HL-60/S4 treated with phorbol 12-myristate 13-acetate at 8.2 ng/mL for 4 days and 3 days (cell line): ENCODE measurements around the gene TMEM242.

Experiments
- in situ Hi-C: fragments of 300-500 bp; cut with MboI; formaldehyde crosslinking; loops from 2 replicates; pipeline ENCODE4 v1.15.0; 2022; ENCODE audit warnings: low sequenced_read_pairs

The TMEM242 gene

GRCh38 chr6:157272372-157272771 lies 50.9 kb downstream of the TMEM242 start:
- in situ Hi-C loops = no loop called here

GRCh38 chr6:157271911-157272310 lies 51.4 kb downstream of the TMEM242 start:
- in situ Hi-C loops = no loop called here

- in situ Hi-C loops = no loop called here
These were observed 51.9 kb downstream of the TMEM242 start for GRCh38 chr6:157271441-157271840.

GRCh38 chr6:157270916-157271315 lies 52.4 kb downstream of the TMEM242 start:
- in situ Hi-C loops = no loop called here

- in situ Hi-C loops = no loop called here
These were observed 53.0 kb downstream of the TMEM242 start for GRCh38 chr6:157270308-157270707.

- in situ Hi-C loops = no loop called here
These were observed 54.0 kb downstream of the TMEM242 start for GRCh38 chr6:157269261-157269794.

- in situ Hi-C loops = no loop called here
These were observed 54.5 kb downstream of the TMEM242 start for GRCh38 chr6:157268835-157269234.

GRCh38 chr6:157268396-157268795 lies 54.9 kb downstream of the TMEM242 start:
- in situ Hi-C loops = no loop called here

- in situ Hi-C loops = no loop called here
These were observed 55.7 kb downstream of the TMEM242 start for GRCh38 chr6:157267654-157268053.

GRCh38 chr6:157267109-157267611 lies 56.2 kb downstream of the TMEM242 start:
- in situ Hi-C loops = no loop called here

- in situ Hi-C loops = no loop called here
These were observed 56.8 kb downstream of the TMEM242 start for GRCh38 chr6:157266274-157267101.

GRCh38 chr6:157265635-157266034 lies 57.7 kb downstream of the TMEM242 start:
- in situ Hi-C loops = no loop called here

GRCh38 chr6:157265186-157265585 lies 58.1 kb downstream of the TMEM242 start:
- in situ Hi-C loops = no loop called here

- in situ Hi-C loops = no loop called here
These were observed 58.6 kb downstream of the TMEM242 start for GRCh38 chr6:157264701-157265100.

GRCh38 chr6:157263881-157264397 lies 59.4 kb downstream of the TMEM242 start:
- in situ Hi-C loops = no loop called here

- in situ Hi-C loops = no loop called here
These were observed 60.2 kb downstream of the TMEM242 start for GRCh38 chr6:157263146-157263545.

- in situ Hi-C loops = no loop called here
These were observed 61.7 kb downstream of the TMEM242 start for GRCh38 chr6:157261606-157262005.

- in situ Hi-C loops = no loop called here
These were observed 62.4 kb downstream of the TMEM242 start for GRCh38 chr6:157260735-157261410.

- in situ Hi-C loops = no loop called here
These were observed 63.9 kb downstream of the TMEM242 start for GRCh38 chr6:157259443-157259842.

GRCh38 chr6:157258878-157259277 lies 64.4 kb downstream of the TMEM242 start:
- in situ Hi-C loops = no loop called here

- in situ Hi-C loops = no loop called here
These were observed 68.2 kb downstream of the TMEM242 start for GRCh38 chr6:157255079-157255478.

GRCh38 chr6:157254538-157254937 lies 68.8 kb downstream of the TMEM242 start:
- in situ Hi-C loops = no loop called here
